Measurements from ENCODE around the gene FZD1.

- TF ChIP-seq IRF5 (IDR thresholded peaks at IDR 0.05; ENCODE audit: borderline replicate concordance) (no peak), EZH2 (IDR thresholded peaks at IDR 0.05; ENCODE audit: borderline replicate concordance, control insufficient read depth, low read depth, low read length) (no peak), TCF12 (IDR thresholded peaks at IDR 0.05; ENCODE audit: low read depth, low read length) (no peak), RELA (IDR thresholded peaks at IDR 0.05; ENCODE audit: borderline replicate concordance, partially characterized antibody) (no peak), JUND (IDR thresholded peaks at IDR 0.05; ENCODE audit: low read depth, low read length) (no peak), CTCF (IDR thresholded peaks at IDR 0.05 in 2 of 3, conservative IDR thresholded peaks at IDR 0.05 in 1 of 3; ENCODE audit: control insufficient read depth in 2 of 3, extremely low read depth in 1 of 3, insufficient read depth in 1 of 3, low read depth in 3 of 3, low read length in 3 of 3) (no peak), RCOR1 (conservative IDR thresholded peaks at IDR 0.05; ENCODE audit: low read depth, low read length) (no peak), SIX5 (IDR thresholded peaks at IDR 0.05; ENCODE audit: low read depth, low read length, severe bottlenecking) (no peak), POLR2A (IDR thresholded peaks at IDR 0.05; ENCODE audit: low read depth, low read length) (no peak)
These were observed 14.6 kb upstream of the FZD1 start for GRCh38 chr7:91249506-91250233.
